NCI-H1105 treated with DMSO at 0.1 percent for 48 hours (cell line): ENCODE data around the gene RAB36.

Experiments
- DNase-seq: peaks from one replicate; lab custom pipeline; 2025; lab: John Stamatoyannopoulos, UW

RAB36 gene

GRCh38 chr22:23158516-23159290 lies 13.4 kb downstream of the RAB36 start:
- no peak for DNase-seq

- no peak for DNase-seq
These were observed 14.0 kb downstream of the RAB36 start for GRCh38 chr22:23159291-23159630.

GRCh38 chr22:23161029-23161428 lies 15.8 kb downstream of the RAB36 start:
- no peak for DNase-seq

- no peak for DNase-seq
These were observed 16.3 kb downstream of the RAB36 start for GRCh38 chr22:23161574-23161973.

GRCh38 chr22:23163665-23164064 lies 18.4 kb downstream of the RAB36 start:
- no peak for DNase-seq

GRCh38 chr22:23164091-23164490 lies 18.8 kb downstream of the RAB36 start:
- no peak for DNase-seq

- DNase-seq: no peak
These were observed 21.0 kb downstream of the RAB36 start for GRCh38 chr22:23166042-23166831.

GRCh38 chr22:23166841-23167616 lies 21.8 kb downstream of the RAB36 start:
- DNase-seq: no peak

- DNase-seq: no peak
These were observed 23.2 kb downstream of the RAB36 start for GRCh38 chr22:23168391-23169042.

GRCh38 chr22:23169043-23169406 lies 23.7 kb downstream of the RAB36 start:
- DNase-seq: no peak

GRCh38 chr22:23175817-23176644 lies 30.8 kb downstream of the RAB36 start:
- no peak for DNase-seq

GRCh38 chr22:23176645-23177027 lies 31.4 kb downstream of the RAB36 start:
- DNase-seq: no peak

GRCh38 chr22:23177197-23177596 lies 31.9 kb downstream of the RAB36 start:
- DNase-seq: no peak

- DNase-seq: peak; percentile 52
These were observed 33.4 kb downstream of the RAB36 start for GRCh38 chr22:23178512-23179254.

GRCh38 chr22:23179381-23180299 lies 34.4 kb downstream of the RAB36 start:
- no peak for DNase-seq

GRCh38 chr22:23180301-23180892 lies 35.1 kb downstream of the RAB36 start, which contains the start of gene BCR:
Gene BCR, plus strand, starts transcription at chr22:23180509. Its CDS starts 452 bp downstream, at chr22:23180961.
- DNase-seq: peak; percentile 35

GRCh38 chr22:23180893-23181720 lies 35.8 kb downstream of the RAB36 start:
- peak; percentile 19 for DNase-seq

GRCh38 chr22:23181721-23182308 lies 36.5 kb downstream of the RAB36 start:
- DNase-seq: no peak
